Activated CD8-positive, alpha-beta memory T cell treated with anti-CD3 and anti-CD28 coated beads, Interleukin-2, amount 50 U/mL, for 24 hours (primary cell): ENCODE data around the gene SDR39U1.

Experiments
- DNase-seq: peaks from one replicate; pipeline ENCODE4 v3.0.0-alpha.2; 2020; ENCODE audit errors: extremely low read depth

The SDR39U1 gene

GRCh38 chr14:24441904-24442239, 704 bp downstream of the SDR39U1 start:
- no peak for DNase-seq

GRCh38 chr14:24441485-24441884, 1.1 kb downstream of the SDR39U1 start:
- no peak for DNase-seq

GRCh38 chr14:24440606-24441399, 1.8 kb downstream of the SDR39U1 start:
- DNase-seq = no peak

- no peak for DNase-seq
These were observed 2.6 kb downstream of the SDR39U1 start for GRCh38 chr14:24439830-24440605.

GRCh38 chr14:24439257-24439656, 3.3 kb downstream of the SDR39U1 start:
- no peak for DNase-seq

GRCh38 chr14:24438223-24439097, 4.1 kb downstream of the SDR39U1 start:
- DNase-seq = no peak

GRCh38 chr14:24437736-24438067, 4.9 kb downstream of the SDR39U1 start:
- DNase-seq = no peak

- no peak for DNase-seq
These were observed 5.4 kb downstream of the SDR39U1 start for GRCh38 chr14:24437020-24437735.

- DNase-seq = no peak
These were observed 6.1 kb downstream of the SDR39U1 start for GRCh38 chr14:24436355-24437019.

GRCh38 chr14:24435998-24436354, 6.6 kb downstream of the SDR39U1 start:
- DNase-seq = no peak

GRCh38 chr14:24435192-24435810, 7.3 kb downstream of the SDR39U1 start:
- DNase-seq = no peak

- DNase-seq = no peak
These were observed 7.9 kb downstream of the SDR39U1 start for GRCh38 chr14:24434676-24435075.

- no peak for DNase-seq
These were observed 8.5 kb downstream of the SDR39U1 start for GRCh38 chr14:24434036-24434435.

GRCh38 chr14:24432259-24433131, 10.1 kb downstream of the SDR39U1 start:
- DNase-seq = no peak

- DNase-seq = peak; percentile 75
These were observed 10.9 kb downstream of the SDR39U1 start for GRCh38 chr14:24431569-24432258.

GRCh38 chr14:24430682-24431568, 11.7 kb downstream of the SDR39U1 start:
- DNase-seq = no peak

GRCh38 chr14:24430143-24430681, 12.4 kb downstream of the SDR39U1 start:
- DNase-seq = no peak
